NCI-H526 treated with DMSO at 0.1 percent for 48 hours (cell line): ENCODE results near the gene CELF2.
"Not testable (repeated sequence)": the region's sequence is repeated elsewhere in the genome, so short reads cannot be mapped to it uniquely, and the experiment has no call there.

Source experiments
- DNase-seq: peaks from one replicate; lab custom pipeline; 2025; lab: John Stamatoyannopoulos, UW

The CELF2 gene

GRCh38 chr10:11173042-11173441 lies 155.4 kb downstream of the CELF2 start:
- no peak for DNase-seq

- DNase-seq, result no peak
These were observed 158.2 kb downstream of the CELF2 start for GRCh38 chr10:11175823-11176243.

- no peak for DNase-seq
These were observed 159.1 kb downstream of the CELF2 start for GRCh38 chr10:11176746-11177145.

- DNase-seq, result no peak
These were observed 159.7 kb downstream of the CELF2 start for GRCh38 chr10:11177381-11177780.

GRCh38 chr10:11177926-11178471 lies 160.3 kb downstream of the CELF2 start:
- DNase-seq, result no peak

- no peak for DNase-seq
These were observed 161.2 kb downstream of the CELF2 start for GRCh38 chr10:11178606-11179515.

GRCh38 chr10:11179516-11180105 lies 161.9 kb downstream of the CELF2 start:
- DNase-seq, result no peak

GRCh38 chr10:11180228-11180627 lies 162.6 kb downstream of the CELF2 start:
- DNase-seq, result no peak

GRCh38 chr10:11181978-11182377 lies 164.3 kb downstream of the CELF2 start:
- no peak for DNase-seq

- DNase-seq, result no peak
These were observed 165.3 kb downstream of the CELF2 start for GRCh38 chr10:11183015-11183414.

GRCh38 chr10:11184093-11184492 lies 166.4 kb downstream of the CELF2 start:
- DNase-seq, result no peak

- DNase-seq, result not testable (repeated sequence)
These were observed 167.5 kb downstream of the CELF2 start for GRCh38 chr10:11185128-11185665.

- DNase-seq, result no peak
These were observed 168.7 kb downstream of the CELF2 start for GRCh38 chr10:11186374-11186773.

GRCh38 chr10:11189582-11190376 lies 172.1 kb downstream of the CELF2 start:
- DNase-seq, result no peak

GRCh38 chr10:11191190-11191589 lies 173.5 kb downstream of the CELF2 start:
- DNase-seq, result no peak

GRCh38 chr10:11191678-11192077 lies 174.0 kb downstream of the CELF2 start:
- DNase-seq, result no peak

- no peak for DNase-seq
These were observed 174.8 kb downstream of the CELF2 start for GRCh38 chr10:11192304-11193000.

- no peak for DNase-seq
These were observed 175.4 kb downstream of the CELF2 start for GRCh38 chr10:11193001-11193551.

- DNase-seq, result no peak
These were observed 177.4 kb downstream of the CELF2 start for GRCh38 chr10:11194859-11195586.

GRCh38 chr10:11195623-11196022 lies 178.0 kb downstream of the CELF2 start:
- DNase-seq, result no peak
